22Rv1 (cell line): ENCODE results near the gene CACNA1C.

Experiments used
- H3K27ac ChIP-seq: fragments of 450-650 bp; 2 replicates; pipeline ENCODE4 v1.5.1; 2017
- CTCF ChIP-seq: fragments of 450-650 bp; IDR thresholded peaks from 2 replicates; pipeline ENCODE4 v1.5.1; 2017; ENCODE audit warnings: mild to moderate bottlenecking
- ZFX ChIP-seq: fragments of 450-650 bp; IDR thresholded peaks from 2 replicates; pipeline ENCODE4 v1.6.1; 2017; ENCODE audit warnings: antibody characterized with exemption, borderline replicate concordance

The CACNA1C gene

GRCh38 chr12:2242816-2243215 is 190.0 kb downstream of the CACNA1C start:
- TF ChIP-seq CTCF (no peak), ZFX (no peak)
- H3K27ac ChIP-seq = no peak overlapping the region

GRCh38 chr12:2243275-2243674 is 190.5 kb downstream of the CACNA1C start:
- H3K27ac ChIP-seq = no peak overlapping the region
- TF ChIP-seq ZFX (no peak), CTCF (no peak)

GRCh38 chr12:2244013-2244861 is 191.4 kb downstream of the CACNA1C start:
- H3K27ac ChIP-seq = no peak overlapping the region

GRCh38 chr12:2246358-2246757 is 193.6 kb downstream of the CACNA1C start:
- TF ChIP-seq CTCF (no peak), ZFX (no peak)
- no peak overlapping the region for H3K27ac ChIP-seq

More at GRCh38 chr12:2244013-2244861, 191.4 kb downstream of the CACNA1C start:
- TF ChIP-seq CTCF (no peak), ZFX (no peak)

- TF ChIP-seq ZFX (no peak), CTCF (no peak)
- H3K27ac ChIP-seq = no peak overlapping the region
Observed at GRCh38 chr12:2247120-2247519, 194.3 kb downstream of the CACNA1C start.

GRCh38 chr12:2247596-2247995 is 194.8 kb downstream of the CACNA1C start:
- H3K27ac ChIP-seq = no peak overlapping the region

More at GRCh38 chr12:2247596-2247995, 194.8 kb downstream of the CACNA1C start:
- TF ChIP-seq ZFX (no peak), CTCF (no peak)
